Jurkat, Clone E6-1 (cell line): Measurements from ENCODE around the gene CEP112.
A peak's percentile ranks its signal among the peaks of the same experiment; 100 is the strongest.

ENCODE experiments used
- DNase-seq: peaks from one replicate; pipeline ENCODE4 v3.0.0-alpha.2; 2011; ENCODE audit warnings: low read depth, low spot score
- H3K4me3 ChIP-seq: 2 replicates; pipeline ENCODE4 v1.5.1; 2011; ENCODE audit warnings: mild to moderate bottlenecking, low read length, control low read depth, moderate library complexity

CEP112 gene

DNA sequence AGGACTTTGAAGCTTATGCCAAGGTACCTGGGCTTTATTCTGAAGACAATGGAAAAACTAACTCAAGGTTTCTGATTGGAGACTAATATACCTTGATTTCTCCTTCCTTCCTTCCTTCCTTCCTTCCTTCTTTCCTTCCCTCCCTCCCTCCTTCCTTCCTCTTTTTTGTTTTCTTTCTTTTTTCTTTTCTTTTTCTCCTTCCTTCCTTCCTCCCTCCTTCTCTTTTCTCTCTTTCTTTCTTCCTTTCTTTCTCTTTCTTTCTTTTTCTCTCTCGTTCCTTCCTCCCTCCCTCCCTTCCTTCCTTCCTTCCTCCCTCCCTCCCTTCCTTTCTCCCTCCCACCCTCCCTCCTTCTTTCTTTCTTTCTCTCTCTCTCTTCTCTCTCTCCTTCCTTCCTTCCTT, 531.9 kb downstream of the CEP112 start:
- no peak for DNase-seq
- H3K4me3 ChIP-seq = no peak overlapping the region

DNA sequence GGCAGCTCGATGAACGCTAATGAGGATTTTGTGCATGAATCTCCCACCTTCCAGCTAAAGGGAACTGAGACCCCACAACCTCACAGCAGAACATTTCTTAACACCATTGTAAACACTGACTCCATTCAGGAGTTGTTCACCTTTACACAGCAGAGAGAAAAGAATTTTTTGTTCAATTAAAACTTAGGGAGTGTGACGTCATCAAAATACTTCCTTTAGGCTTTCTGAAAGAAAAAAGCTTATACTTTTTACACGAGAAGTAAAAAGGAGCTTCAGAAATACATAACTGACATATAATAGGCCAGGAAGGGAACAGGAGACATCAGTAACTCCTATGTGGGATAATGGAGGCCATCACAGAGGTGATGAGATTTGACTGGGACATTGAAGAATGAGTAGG, 532.4 kb downstream of the CEP112 start:
- H3K4me3 ChIP-seq = no peak overlapping the region
- DNase-seq = no peak

DNA sequence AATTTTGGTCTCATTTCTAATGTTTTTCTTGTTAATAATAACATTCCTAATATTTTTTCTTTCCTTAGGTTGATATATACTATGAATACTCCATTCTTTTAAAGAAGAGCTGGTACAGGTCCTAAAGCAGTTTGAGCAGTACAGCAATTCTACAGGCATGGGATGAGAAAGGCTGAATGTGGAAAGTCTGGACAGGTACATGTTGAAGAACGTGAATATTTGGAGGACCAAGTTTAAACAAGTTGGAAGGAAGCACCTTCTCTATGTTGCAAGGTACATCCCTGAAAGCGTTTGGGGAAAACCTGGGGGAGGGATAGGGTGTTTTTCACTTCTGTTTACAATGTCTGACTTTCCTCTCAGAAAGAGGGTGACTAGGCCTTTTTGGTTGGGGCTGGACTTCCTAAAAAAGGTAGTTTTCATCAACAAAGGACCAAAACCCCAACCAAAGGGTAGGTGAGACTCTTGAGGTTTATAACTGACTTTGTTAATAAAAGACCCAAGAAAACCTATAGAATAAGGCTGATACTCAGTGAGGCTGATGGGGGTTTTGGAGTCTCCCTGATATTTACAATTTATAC, 534.6 kb downstream of the CEP112 start:
- no peak overlapping the region for H3K4me3 ChIP-seq
- no peak for DNase-seq

DNA sequence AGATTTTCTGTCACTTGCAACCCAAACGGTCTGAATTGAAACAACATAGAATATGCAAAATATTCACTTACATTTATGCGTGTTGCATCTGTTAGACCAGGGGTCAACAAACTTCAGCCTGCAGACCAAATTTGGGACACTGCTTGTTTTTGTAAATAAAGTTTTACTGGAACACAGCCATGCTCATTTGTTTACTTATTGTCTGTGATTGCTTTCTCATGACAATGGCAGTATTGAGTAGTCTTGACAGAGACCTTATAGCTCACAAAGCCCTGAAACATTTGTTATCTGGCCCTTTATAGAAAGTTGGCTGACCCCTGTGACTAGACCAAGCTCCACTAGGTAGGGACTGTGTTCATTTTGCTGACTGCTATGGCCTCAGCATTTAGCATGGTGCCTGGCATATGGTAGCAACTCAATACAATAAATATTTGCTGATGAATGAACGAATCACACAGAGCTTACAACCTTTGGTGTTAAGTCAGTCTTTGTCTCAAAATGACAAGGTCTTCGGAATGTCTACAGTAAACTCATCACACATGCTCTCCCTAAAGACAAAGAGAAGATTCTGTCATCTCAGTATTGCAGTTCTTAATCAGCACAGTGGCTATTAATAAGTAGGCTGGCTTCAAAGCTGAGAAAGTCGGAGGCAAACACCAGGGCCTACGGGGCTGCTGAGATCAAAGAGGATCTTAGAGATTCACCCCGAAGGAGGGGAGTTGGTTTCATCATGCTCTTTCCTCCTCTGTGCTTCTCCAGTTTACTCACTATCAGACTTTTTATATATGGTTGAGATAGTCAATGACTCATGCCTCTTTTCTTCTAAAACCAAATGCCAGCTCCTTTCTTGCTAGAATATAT, 535.3 kb downstream of the CEP112 start:
- peak; percentile 2 for DNase-seq
- no peak overlapping the region for H3K4me3 ChIP-seq

DNA sequence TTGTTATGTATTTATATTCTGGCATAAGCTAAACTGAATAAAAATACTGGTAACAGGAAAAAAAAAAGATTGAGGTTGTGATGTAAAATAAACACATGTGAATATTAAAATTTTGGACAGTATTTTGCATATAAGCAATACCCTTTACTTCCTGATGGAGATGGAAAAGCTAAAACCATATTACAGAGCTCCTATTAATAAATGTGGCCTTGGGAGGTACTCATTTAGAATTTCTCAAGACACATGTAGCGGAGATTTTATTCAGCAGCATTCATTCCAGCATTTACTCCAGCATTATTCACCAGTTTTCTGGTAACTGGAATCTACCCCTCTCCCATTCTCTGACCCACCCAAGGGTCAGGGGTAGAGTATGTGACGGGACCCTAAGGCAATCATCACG, 536.2 kb downstream of the CEP112 start:
- DNase-seq = no peak
- H3K4me3 ChIP-seq = no peak overlapping the region

DNA sequence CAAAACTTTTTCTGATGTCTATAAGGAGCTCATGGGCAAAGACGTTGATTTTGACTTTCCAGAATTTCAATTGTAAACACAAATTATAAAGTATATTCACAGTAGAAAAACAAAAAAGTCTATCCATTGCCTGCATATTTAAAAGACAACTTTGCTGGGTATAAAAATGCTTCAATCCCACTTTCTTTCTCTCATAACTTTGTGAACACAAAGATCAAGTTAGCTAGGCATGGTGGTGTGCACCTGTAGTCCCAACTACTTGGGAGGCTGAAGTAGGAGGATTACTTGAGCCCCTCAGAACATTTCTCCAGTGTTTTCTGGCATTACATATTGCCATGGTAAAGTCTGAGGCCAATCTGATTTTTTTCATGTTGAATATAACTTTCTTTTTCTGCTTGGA, 547.4 kb downstream of the CEP112 start:
- DNase-seq = no peak
- no peak overlapping the region for H3K4me3 ChIP-seq

DNA sequence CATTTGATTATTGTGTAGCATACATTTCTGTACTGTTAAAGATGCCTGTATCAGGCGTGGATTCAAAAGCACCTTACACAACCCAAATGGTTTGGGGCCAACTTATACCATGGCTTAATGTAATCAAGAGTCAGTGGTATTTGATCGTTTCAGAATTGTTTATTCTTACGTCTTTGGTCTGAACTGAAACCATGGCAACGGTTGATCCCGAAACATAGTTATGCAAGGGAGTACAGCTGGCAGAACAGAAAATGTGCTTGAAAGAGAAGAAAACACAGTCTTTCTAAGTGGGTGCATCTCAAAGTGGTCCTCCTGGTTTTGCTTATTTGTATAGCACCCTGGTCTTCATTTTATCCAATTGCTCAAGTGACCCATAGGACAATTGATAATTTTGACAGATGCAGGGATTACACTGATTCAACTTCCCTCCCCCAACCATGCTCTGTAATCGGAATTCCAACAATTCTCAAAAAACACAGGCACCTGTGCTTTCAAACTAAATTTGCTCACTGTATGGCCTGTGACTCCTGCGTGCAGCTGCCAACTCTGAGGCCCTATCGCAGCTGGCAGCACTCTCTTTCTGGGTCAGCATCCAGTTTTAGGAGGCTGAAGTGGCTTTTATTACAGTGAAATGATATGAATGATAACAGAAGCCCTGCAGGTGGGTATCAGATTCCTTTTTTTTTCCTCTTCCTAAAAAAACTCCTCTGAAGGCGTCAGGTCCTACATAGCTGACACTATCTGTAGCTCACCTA, 553.5 kb downstream of the CEP112 start:
- H3K4me3 ChIP-seq = no peak overlapping the region
- DNase-seq = no peak

DNA sequence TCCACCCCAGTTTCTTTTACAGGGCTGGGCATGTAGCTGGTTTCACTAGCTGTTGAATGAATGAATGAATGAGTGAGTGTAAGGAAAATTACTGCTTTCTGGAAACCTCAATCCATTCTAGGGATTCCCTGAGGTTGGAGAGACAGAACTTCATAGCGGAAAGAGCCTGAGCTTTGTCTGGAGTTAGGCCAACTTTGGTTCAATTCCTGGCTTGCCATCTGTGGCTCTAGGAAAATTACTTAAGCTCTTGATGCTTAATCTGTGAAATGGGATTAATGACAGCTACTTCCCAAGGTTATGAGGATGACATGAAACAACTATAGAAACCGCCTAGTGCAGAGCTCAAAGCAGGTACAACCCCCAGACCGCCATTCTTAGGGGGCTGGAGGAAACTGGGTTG, 554.1 kb downstream of the CEP112 start:
- DNase-seq = no peak
- no peak overlapping the region for H3K4me3 ChIP-seq

DNA sequence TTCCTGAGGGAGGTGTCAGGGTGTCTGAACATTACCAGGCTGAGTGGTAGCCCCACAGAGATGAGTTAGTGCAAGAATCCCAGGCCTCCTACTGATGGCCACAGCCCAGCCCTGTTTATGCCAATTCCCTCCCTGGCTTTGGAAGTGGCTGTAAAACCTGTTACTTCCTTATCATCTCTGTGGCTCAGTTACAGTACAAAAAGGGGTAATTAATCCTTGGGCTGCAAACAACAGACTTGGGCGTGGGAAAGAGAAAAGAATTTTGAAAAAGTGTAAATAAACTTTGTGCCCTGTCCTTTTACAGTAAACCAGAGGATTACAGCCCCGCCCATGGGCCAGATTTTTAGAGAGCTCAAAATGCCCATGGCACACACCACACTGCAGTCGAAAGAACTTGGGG, 557.4 kb downstream of the CEP112 start:
- no peak for DNase-seq
- H3K4me3 ChIP-seq = no peak overlapping the region

DNA sequence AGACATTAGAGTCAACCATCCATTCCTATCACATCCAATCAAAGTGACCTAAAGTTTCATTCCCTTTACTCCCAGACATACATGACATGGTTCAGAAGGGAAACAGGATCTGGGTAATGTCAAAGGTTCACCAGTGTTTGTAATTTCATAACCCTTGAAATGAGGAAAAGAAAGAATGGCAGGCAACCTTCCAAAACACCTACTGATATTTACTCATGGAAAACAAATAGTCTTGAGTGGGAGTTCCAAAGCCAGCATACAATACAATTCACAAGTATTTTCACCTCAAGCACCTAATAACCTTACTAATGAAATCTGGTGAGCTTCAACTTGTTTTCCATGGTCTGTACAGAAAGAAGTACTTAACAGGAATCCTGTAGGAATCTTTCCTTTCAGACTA, 557.9 kb downstream of the CEP112 start:
- DNase-seq = no peak
- no peak overlapping the region for H3K4me3 ChIP-seq

DNA sequence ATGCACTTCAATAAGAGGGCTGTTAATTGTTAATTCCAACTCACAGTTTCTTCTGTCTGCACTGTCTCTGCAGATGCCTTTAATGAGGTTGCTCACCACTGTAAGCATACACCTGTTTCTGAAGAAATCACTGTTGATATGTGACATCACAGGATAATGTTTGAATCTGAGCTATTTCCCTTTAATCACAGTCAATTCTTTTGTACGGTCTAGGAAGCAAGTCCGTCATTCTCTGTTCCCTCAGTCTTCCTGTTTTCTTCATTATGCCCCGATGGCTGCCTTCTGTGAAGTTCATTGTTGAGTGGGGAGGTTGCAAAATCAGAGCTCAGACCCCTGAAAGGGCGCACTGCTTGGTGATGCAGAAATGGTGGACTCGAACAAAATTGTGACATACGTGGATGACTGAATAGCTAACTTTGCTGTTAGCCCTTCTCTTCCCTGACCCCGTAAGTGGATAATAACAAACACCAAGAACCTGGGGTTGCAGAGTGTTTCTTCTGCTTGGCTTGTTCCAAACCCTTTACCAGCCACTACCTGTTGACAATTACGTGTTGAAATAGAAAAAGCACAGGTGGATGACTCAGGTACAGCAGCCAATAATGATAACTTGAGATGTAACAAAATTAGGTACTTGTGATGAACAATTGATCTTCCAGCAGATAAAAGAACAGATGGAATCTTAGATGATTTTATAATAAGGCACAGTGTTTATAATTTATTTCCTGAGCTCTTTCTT, 558.6 kb downstream of the CEP112 start:
- no peak for DNase-seq
- H3K4me3 ChIP-seq = no peak overlapping the region

DNA sequence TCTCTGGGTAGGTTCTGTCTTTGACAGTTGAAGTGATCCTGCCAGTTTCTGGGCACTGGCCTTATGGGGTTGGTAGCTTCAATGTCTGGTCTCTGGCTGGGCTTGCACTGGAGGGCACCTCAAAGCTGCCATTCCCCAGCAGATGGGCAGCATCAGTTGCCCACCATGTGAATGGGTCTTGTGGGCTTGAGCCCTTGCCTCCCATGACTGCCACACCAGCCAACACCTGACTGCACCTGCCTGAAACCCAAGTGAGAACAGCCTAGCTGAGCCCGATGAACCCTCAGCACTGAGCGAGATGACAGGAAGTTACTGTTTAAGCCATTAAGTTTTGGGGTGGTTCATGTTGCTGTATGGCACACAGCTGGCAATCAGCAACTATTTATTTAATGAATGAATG, 561.4 kb downstream of the CEP112 start:
- no peak overlapping the region for H3K4me3 ChIP-seq
- DNase-seq = no peak

DNA sequence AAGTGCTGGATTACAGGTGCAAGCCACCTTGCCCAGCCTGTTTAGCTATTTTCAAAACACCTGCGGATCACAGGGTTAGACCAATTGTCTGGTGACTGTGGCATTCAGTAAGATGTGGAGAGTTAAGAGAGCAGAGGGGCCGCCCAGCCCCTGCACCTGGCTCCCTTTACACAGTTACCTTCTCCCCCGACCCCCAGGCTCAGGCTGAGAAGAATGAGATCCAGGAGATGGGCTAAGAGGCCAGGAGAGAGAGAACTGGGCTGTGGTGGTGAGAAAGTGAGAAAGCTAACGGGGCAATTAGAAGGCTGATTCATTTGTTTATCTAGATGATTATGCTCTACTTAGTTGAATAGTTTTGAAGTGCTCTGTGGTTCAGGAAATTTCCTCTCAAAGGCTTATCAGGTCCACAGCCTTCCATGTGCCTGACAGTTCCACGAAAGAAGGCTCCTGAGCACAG, 562.7 kb downstream of the CEP112 start:
- DNase-seq = no peak

DNA sequence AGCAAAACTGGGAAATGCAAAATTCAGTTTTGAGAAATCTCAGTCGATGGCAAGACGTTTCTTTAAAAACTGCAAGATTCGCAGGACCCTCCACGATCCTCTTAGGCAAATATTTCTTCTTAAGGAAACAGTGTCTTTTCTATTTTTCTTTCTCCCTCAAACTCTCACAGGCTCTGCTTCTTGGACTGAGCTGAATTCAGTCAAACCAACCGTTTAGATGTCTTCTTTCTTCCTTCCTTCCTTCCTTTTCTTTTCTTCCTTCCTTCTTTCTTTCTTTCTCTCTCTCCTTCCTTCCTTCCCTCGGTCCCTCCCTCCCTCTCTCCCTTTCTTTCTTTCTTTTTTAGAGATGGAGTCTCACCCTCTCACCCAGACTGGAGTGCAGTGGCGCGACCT, 563.3 kb downstream of the CEP112 start:
- DNase-seq = no peak
- no peak overlapping the region for H3K4me3 ChIP-seq

More for the DNA sequence above, 562.7 kb downstream of the CEP112 start:
- H3K4me3 ChIP-seq = no peak overlapping the region

DNA sequence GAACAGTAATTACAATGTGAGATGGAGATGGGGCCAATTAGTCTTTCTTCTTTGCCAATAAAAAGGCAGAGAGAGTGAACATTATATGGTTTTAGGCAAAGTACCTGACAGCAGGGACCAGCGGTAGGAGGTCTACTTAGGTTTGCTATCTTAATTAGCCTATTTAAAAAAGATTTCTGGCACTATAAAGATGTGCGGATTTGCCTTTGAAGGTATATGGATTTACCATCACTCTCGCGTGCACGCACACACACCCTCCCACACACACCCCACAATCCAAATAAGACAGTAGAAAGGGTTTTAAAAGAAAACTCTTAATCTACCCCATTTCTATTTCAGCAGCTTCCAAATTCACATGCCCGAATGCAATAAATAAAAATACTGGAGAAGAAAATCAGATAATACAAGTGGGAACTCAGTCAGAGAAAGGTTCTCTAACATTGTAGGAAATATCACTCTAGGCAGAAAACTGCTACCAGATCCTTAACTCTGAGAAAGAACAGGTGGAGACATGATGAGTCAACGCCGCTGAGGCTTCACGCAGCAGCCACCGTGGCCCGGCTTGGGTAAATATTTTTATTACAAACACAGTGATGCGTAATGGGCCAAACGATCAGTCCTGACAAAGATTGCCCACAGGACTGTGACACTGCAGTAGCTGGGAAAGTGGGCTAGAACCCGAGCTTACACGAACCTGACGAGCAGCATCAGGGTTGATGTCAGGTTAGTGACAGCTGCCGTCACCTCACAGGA, 563.9 kb downstream of the CEP112 start:
- DNase-seq = no peak

DNA sequence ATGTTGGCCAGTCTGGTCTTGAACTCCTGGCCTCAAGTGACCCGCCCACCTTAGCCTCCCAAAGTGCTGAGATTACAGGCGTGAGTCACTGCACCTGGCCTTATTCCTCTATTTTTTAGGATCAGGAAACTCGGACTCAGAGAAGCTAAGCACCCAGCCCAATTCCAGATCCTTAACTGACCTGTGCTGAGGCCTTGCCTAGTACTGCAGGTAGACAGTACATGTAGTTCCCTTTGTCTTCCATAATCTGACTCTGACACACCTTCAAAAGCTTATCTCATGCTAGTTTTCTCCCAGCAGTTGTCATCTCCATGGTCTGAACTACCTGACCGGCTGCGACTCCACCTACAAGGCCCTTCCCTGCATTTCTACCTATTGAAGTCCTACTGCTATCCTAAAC, 564.8 kb downstream of the CEP112 start:
- H3K4me3 ChIP-seq = no peak overlapping the region
- no peak for DNase-seq

More for the DNA sequence above, 563.9 kb downstream of the CEP112 start:
- H3K4me3 ChIP-seq = no peak overlapping the region

DNA sequence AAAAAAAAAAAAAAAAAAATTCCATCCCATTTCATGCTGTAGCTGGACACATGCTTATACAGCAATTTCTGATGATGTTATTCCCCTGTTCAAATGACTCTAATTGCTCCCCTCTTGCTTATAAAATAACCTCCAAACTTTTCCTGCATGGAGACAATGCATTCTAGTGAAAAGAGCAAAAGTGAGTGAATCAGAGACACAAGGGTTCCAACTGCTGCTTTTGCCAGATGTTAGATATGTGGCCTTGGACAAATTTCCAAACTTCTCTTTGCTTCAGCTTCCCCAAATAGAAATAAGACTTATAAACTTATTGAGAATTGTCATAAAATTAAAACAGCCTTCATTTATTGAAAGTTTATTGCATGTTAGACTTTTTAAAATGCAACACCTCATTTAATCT, 565.5 kb downstream of the CEP112 start:
- H3K4me3 ChIP-seq = no peak overlapping the region
- DNase-seq = no peak

DNA sequence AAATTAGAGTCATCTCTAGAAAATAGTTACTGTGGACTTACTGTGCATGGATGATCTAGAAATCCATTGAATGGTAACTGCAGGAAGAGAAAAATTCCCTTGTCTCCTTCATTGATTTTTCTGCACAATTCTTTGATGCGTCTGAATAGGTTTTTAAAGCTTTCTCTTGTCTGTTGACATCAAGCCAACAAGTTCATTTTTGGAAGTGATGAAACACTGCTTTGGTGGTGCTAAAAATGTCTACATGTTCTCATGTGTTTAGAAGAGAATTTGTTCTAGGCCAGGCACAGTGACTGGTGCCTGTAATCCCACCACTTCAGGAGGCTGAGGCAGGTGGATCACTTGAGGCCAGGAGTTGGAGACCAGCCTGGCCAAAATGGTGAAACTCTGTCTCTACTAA, 573.4 kb downstream of the CEP112 start:
- no peak for DNase-seq
- H3K4me3 ChIP-seq = no peak overlapping the region

DNA sequence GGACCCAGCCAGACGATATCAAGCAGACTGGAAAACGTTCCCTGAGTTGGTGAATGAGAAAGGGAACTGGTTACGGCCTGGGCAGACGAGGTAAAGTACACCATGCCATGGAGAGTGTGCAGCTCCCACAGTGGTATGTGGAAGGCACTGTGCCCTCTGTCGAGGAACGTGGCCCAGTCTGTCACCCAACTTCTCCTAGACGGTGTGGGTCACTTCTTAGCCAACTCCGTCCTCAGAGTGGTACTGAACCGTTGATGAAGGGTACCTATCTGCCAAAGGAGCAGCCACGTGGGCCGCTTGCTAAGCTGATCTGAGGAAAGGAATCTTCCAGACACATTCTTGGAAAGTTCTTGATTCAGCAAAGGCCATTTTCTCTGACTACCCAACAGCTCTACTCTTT, 574.4 kb downstream of the CEP112 start:
- DNase-seq = no peak
- no peak overlapping the region for H3K4me3 ChIP-seq
